ENCODE data around the gene HPSE2.

The HPSE2 gene

GRCh38 chr10:98478430-98479222 lies 757.0 kb downstream of the HPSE2 start:
- TF ChIP-seq CTCF (IDR thresholded peaks at IDR 0.05; ENCODE audit: insufficient read depth, low read length, poor library complexity, severe bottlenecking): no peak
- no peak for TF ChIP-seq EZH2phosphoT487 (conservative IDR thresholded peaks at IDR 0.05; ENCODE audit: low read length)
- no peak overlapping the region for H2AFZ ChIP-seq (ENCODE audit: low read depth, low read length, severe bottlenecking)

DNA sequence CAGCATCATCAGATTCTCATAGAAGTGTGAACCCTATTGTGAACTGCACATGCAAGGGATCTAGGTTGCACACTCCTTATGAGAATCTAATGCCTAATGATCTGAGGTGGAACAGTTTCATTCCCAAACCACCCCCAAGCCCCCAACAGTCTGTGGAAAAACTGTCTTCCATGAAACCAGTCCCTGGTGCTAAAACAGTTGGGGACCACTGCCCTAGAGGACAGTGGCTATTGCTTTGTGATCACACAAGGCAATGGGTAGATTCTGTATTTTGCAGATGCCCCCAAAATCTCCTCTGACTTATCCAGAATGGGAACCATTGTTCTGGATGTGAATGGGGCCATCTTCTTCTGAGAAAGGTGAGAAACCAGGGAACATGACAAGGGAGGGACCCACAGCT lies 757.8 kb downstream of the HPSE2 start:
- H3K9me2 ChIP-seq (replicated peaks; ENCODE audit: insufficient read depth, low read length): no peaks in the 10 kb centered on the region
- TF ChIP-seq CTCF (IDR thresholded peaks at IDR 0.05; ENCODE audit: insufficient read depth, low read length, poor library complexity, severe bottlenecking) (no peak), EZH2phosphoT487 (conservative IDR thresholded peaks at IDR 0.05; ENCODE audit: low read length) (no peak)
- no peak overlapping the region for H2AFZ ChIP-seq (ENCODE audit: low read depth, low read length, severe bottlenecking)
- H3K79me2 ChIP-seq (ENCODE audit: insufficient read depth, low read length): no peaks in the 10 kb centered on the region
- no peaks in the 10 kb centered on the region for H3K36me3 ChIP-seq (ENCODE audit: low read length)
- no peaks in the 10 kb centered on the region for H4K20me1 ChIP-seq (ENCODE audit: low read depth, low read length)
- no peak overlapping the region for H3K4me3 ChIP-seq (ENCODE audit: insufficient read depth, low read length, poor library complexity, severe bottlenecking)
- H3K9ac ChIP-seq (ENCODE audit: low read length): no peak overlapping the region
- no peak overlapping the region for H3K4me2 ChIP-seq (ENCODE audit: low read depth, low read length, poor library complexity, severe bottlenecking)
- H3K9me3 ChIP-seq (ENCODE audit: insufficient read depth, low read length): no peaks in the 10 kb centered on the region
- no peak overlapping the region for H3K27ac ChIP-seq (ENCODE audit: low read depth, low read length)
- H3K27me3 ChIP-seq (ENCODE audit: low read length): no peaks in the 10 kb centered on the region
- H3F3A ChIP-seq (ENCODE audit: insufficient read depth): no peaks in the 10 kb centered on the region

More at GRCh38 chr10:98478430-98479222, 757.0 kb downstream of the HPSE2 start:
- H3K4me3 ChIP-seq (ENCODE audit: insufficient read depth, low read length, poor library complexity, severe bottlenecking): no peak overlapping the region
- no peaks in the 10 kb centered on the region for H3K9me2 ChIP-seq (replicated peaks; ENCODE audit: insufficient read depth, low read length)
- H4K20me1 ChIP-seq (ENCODE audit: low read depth, low read length): no peaks in the 10 kb centered on the region
- no peaks in the 10 kb centered on the region for H3K27me3 ChIP-seq (ENCODE audit: low read length)
- H3F3A ChIP-seq (ENCODE audit: insufficient read depth): no peaks in the 10 kb centered on the region
- H3K27ac ChIP-seq (ENCODE audit: low read depth, low read length): no peak overlapping the region
- H3K36me3 ChIP-seq (ENCODE audit: low read length): no peaks in the 10 kb centered on the region
- H3K9ac ChIP-seq (ENCODE audit: low read length): no peak overlapping the region
- H3K9me3 ChIP-seq (ENCODE audit: insufficient read depth, low read length): no peaks in the 10 kb centered on the region
- no peak overlapping the region for H3K4me2 ChIP-seq (ENCODE audit: low read depth, low read length, poor library complexity, severe bottlenecking)
- H3K79me2 ChIP-seq (ENCODE audit: insufficient read depth, low read length): no peaks in the 10 kb centered on the region

DNA sequence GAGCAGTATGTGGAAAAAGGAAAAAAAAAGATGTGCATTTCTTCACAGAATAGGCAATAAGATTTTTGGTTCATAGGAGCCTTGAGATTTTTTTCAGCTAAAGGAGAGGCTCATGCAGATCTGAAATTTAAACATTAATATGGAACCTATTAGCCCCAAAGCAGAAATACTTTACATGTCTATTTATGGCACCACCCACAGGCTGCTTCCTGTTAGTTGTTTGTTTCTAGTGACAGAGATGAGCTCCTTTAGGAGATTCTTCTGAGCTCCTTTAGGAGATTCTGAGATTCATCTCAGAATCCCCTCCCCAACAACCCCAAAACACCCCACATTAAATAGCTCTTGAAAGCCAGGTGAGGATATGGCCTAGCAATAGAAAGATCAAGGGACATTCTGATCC lies 761.0 kb downstream of the HPSE2 start:
- Histone ChIP-seq H3K9ac (ENCODE audit: low read length) (no peak overlapping the region), H3K9me3 (ENCODE audit: insufficient read depth, low read length) (no peaks in the 10 kb centered on the region), H4K20me1 (ENCODE audit: low read depth, low read length) (no peaks in the 10 kb centered on the region), H3K9me2 (replicated peaks; ENCODE audit: insufficient read depth, low read length) (no peaks in the 10 kb centered on the region), H3K36me3 (ENCODE audit: low read length) (no peaks in the 10 kb centered on the region), H2AFZ (ENCODE audit: low read depth, low read length, severe bottlenecking) (no peak overlapping the region), H3K27ac (ENCODE audit: low read depth, low read length) (no peak overlapping the region), H3K4me2 (ENCODE audit: low read depth, low read length, poor library complexity, severe bottlenecking) (no peak overlapping the region), H3K27me3 (ENCODE audit: low read length) (no peaks in the 10 kb centered on the region), H3K79me2 (ENCODE audit: insufficient read depth, low read length) (no peaks in the 10 kb centered on the region), H3K4me3 (ENCODE audit: insufficient read depth, low read length, poor library complexity, severe bottlenecking) (no peak overlapping the region), H3F3A (ENCODE audit: insufficient read depth) (no peaks in the 10 kb centered on the region)
- TF ChIP-seq EZH2phosphoT487 (conservative IDR thresholded peaks at IDR 0.05; ENCODE audit: low read length) (no peak), CTCF (IDR thresholded peaks at IDR 0.05; ENCODE audit: insufficient read depth, low read length, poor library complexity, severe bottlenecking) (no peak)
